ENCODE measurements around the gene EXOC6B. TPM values are rescaled to one million over a fixed set of nuclear protein-coding genes. Genes with fewer than 3 reads are reported as not detected.

Gene EXOC6B
- total RNA-seq, 1 donor from 2014 or later: 24.5 TPM

GRCh38 chr2:72696559-72696958, 129.3 kb downstream of the EXOC6B start:
- H3K9ac ChIP-seq (ENCODE audit: low read depth in 1 of 3, low read length in 3 of 3): no peak overlapping the region
- peaks cover 7 to 8% (median 7%) of the 10 kb centered on the region in 3 donors for H3K4me1 ChIP-seq (ENCODE audit: control insufficient read depth in 3 of 3, insufficient read depth in 3 of 3, low read length in 3 of 3)
- H3K9me3 ChIP-seq (ENCODE audit: control insufficient read depth in 3 of 3, low read length in 3 of 3): no peaks in the 10 kb centered on the region
- H3K27ac ChIP-seq (ENCODE audit: low read depth, low read length): no peak overlapping the region
- H3K36me3 ChIP-seq (ENCODE audit: control insufficient read depth in 3 of 3, insufficient read depth in 3 of 3, low read length in 3 of 3): no peaks in the 10 kb centered on the region
- no peak overlapping the region for H3K4me3 ChIP-seq (ENCODE audit: low read length in 3 of 3)
- H3K27me3 ChIP-seq (ENCODE audit: control insufficient read depth in 3 of 3, insufficient read depth in 3 of 3, low read length in 3 of 3): no peaks in the 10 kb centered on the region

GRCh38 chr2:72695676-72696075, 130.2 kb downstream of the EXOC6B start:
- Histone ChIP-seq H3K27ac (ENCODE audit: low read depth, low read length) (no peak overlapping the region), H3K9me3 (ENCODE audit: control insufficient read depth in 3 of 3, low read length in 3 of 3) (no peaks in the 10 kb centered on the region), H3K9ac (ENCODE audit: low read depth in 1 of 3, low read length in 3 of 3) (no peak overlapping the region), H3K4me3 (ENCODE audit: low read length in 3 of 3) (no peak overlapping the region), H3K36me3 (ENCODE audit: control insufficient read depth in 3 of 3, insufficient read depth in 3 of 3, low read length in 3 of 3) (no peaks in the 10 kb centered on the region), H3K27me3 (ENCODE audit: control insufficient read depth in 3 of 3, insufficient read depth in 3 of 3, low read length in 3 of 3) (no peaks in the 10 kb centered on the region), H3K4me1 (ENCODE audit: control insufficient read depth in 3 of 3, insufficient read depth in 3 of 3, low read length in 3 of 3) (peaks cover 7 to 8% (median 7%) of the 10 kb centered on the region in 3 donors)

GRCh38 chr2:72694715-72695496, 130.9 kb downstream of the EXOC6B start:
- no peaks in the 10 kb centered on the region for H3K27me3 ChIP-seq (ENCODE audit: control insufficient read depth in 3 of 3, insufficient read depth in 3 of 3, low read length in 3 of 3)
- H3K4me3 ChIP-seq (ENCODE audit: low read length in 3 of 3): no peak overlapping the region
- H3K9ac ChIP-seq (ENCODE audit: low read depth in 1 of 3, low read length in 3 of 3): no peak overlapping the region
- H3K36me3 ChIP-seq (ENCODE audit: control insufficient read depth in 3 of 3, insufficient read depth in 3 of 3, low read length in 3 of 3): no peaks in the 10 kb centered on the region
- no peak overlapping the region for H3K27ac ChIP-seq (ENCODE audit: low read depth, low read length)
- no peaks in the 10 kb centered on the region for H3K9me3 ChIP-seq (ENCODE audit: control insufficient read depth in 3 of 3, low read length in 3 of 3)
- H3K4me1 ChIP-seq (ENCODE audit: control insufficient read depth in 3 of 3, insufficient read depth in 3 of 3, low read length in 3 of 3): peaks cover 7 to 8% (median 7%) of the 10 kb centered on the region in 3 donors

GRCh38 chr2:72689579-72690195, 136.1 kb downstream of the EXOC6B start:
- no peaks in the 10 kb centered on the region for H3K27me3 ChIP-seq (ENCODE audit: control insufficient read depth in 3 of 3, insufficient read depth in 3 of 3, low read length in 3 of 3)
- no peaks in the 10 kb centered on the region for H3K9me3 ChIP-seq (ENCODE audit: control insufficient read depth in 3 of 3, low read length in 3 of 3)
- no peak overlapping the region for H3K27ac ChIP-seq (ENCODE audit: low read depth, low read length)
- no peak overlapping the region for H3K9ac ChIP-seq (ENCODE audit: low read depth in 1 of 3, low read length in 3 of 3)
- no peaks in the 10 kb centered on the region for H3K36me3 ChIP-seq (ENCODE audit: control insufficient read depth in 3 of 3, insufficient read depth in 3 of 3, low read length in 3 of 3)
- no peak overlapping the region for H3K4me3 ChIP-seq (ENCODE audit: low read length in 3 of 3)
- peaks cover 2 to 6% (median 2%) of the 10 kb centered on the region in 3 donors for H3K4me1 ChIP-seq (ENCODE audit: control insufficient read depth in 3 of 3, insufficient read depth in 3 of 3, low read length in 3 of 3)

- H3K27ac ChIP-seq (ENCODE audit: low read depth, low read length): no peak overlapping the region
- H3K27me3 ChIP-seq (ENCODE audit: control insufficient read depth in 3 of 3, insufficient read depth in 3 of 3, low read length in 3 of 3): no peaks in the 10 kb centered on the region
- H3K9ac ChIP-seq (ENCODE audit: low read depth in 1 of 3, low read length in 3 of 3): no peak overlapping the region
- H3K4me1 ChIP-seq (ENCODE audit: control insufficient read depth in 3 of 3, insufficient read depth in 3 of 3, low read length in 3 of 3): peaks cover 0 to 4% (median under 1%) of the 10 kb centered on the region in 3 donors
- no peaks in the 10 kb centered on the region for H3K9me3 ChIP-seq (ENCODE audit: control insufficient read depth in 3 of 3, low read length in 3 of 3)
- H3K36me3 ChIP-seq (ENCODE audit: control insufficient read depth in 3 of 3, insufficient read depth in 3 of 3, low read length in 3 of 3): no peaks in the 10 kb centered on the region
- no peak overlapping the region for H3K4me3 ChIP-seq (ENCODE audit: low read length in 3 of 3)
Observed at GRCh38 chr2:72685638-72686213, 140.1 kb downstream of the EXOC6B start.

GRCh38 chr2:72682061-72682460, 143.8 kb downstream of the EXOC6B start:
- Histone ChIP-seq H3K9me3 (ENCODE audit: control insufficient read depth in 3 of 3, low read length in 3 of 3) (no peaks in the 10 kb centered on the region), H3K36me3 (ENCODE audit: control insufficient read depth in 3 of 3, insufficient read depth in 3 of 3, low read length in 3 of 3) (no peaks in the 10 kb centered on the region), H3K9ac (ENCODE audit: low read depth in 1 of 3, low read length in 3 of 3) (no peak overlapping the region), H3K4me3 (ENCODE audit: low read length in 3 of 3) (no peak overlapping the region), H3K27ac (ENCODE audit: low read depth, low read length) (no peak overlapping the region), H3K4me1 (ENCODE audit: control insufficient read depth in 3 of 3, insufficient read depth in 3 of 3, low read length in 3 of 3) (peaks cover 0 to 10% (median 3%) of the 10 kb centered on the region in 3 donors), H3K27me3 (ENCODE audit: control insufficient read depth in 3 of 3, insufficient read depth in 3 of 3, low read length in 3 of 3) (no peaks in the 10 kb centered on the region)

GRCh38 chr2:72681016-72681995, 144.5 kb downstream of the EXOC6B start:
- Histone ChIP-seq H3K9ac (ENCODE audit: low read depth in 1 of 3, low read length in 3 of 3) (no peak overlapping the region), H3K27ac (ENCODE audit: low read depth, low read length) (no peak overlapping the region), H3K4me1 (ENCODE audit: control insufficient read depth in 3 of 3, insufficient read depth in 3 of 3, low read length in 3 of 3) (peaks cover 0 to 10% (median 3%) of the 10 kb centered on the region in 3 donors), H3K27me3 (ENCODE audit: control insufficient read depth in 3 of 3, insufficient read depth in 3 of 3, low read length in 3 of 3) (no peaks in the 10 kb centered on the region), H3K36me3 (ENCODE audit: control insufficient read depth in 3 of 3, insufficient read depth in 3 of 3, low read length in 3 of 3) (no peaks in the 10 kb centered on the region), H3K9me3 (ENCODE audit: control insufficient read depth in 3 of 3, low read length in 3 of 3) (no peaks in the 10 kb centered on the region), H3K4me3 (ENCODE audit: low read length in 3 of 3) (no peak overlapping the region)

GRCh38 chr2:72678024-72678423, 147.8 kb downstream of the EXOC6B start:
- Histone ChIP-seq H3K27me3 (ENCODE audit: control insufficient read depth in 3 of 3, insufficient read depth in 3 of 3, low read length in 3 of 3) (no peaks in the 10 kb centered on the region), H3K27ac (ENCODE audit: low read depth, low read length) (no peak overlapping the region), H3K9ac (ENCODE audit: low read depth in 1 of 3, low read length in 3 of 3) (no peak overlapping the region), H3K36me3 (ENCODE audit: control insufficient read depth in 3 of 3, insufficient read depth in 3 of 3, low read length in 3 of 3) (no peaks in the 10 kb centered on the region), H3K4me1 (ENCODE audit: control insufficient read depth in 3 of 3, insufficient read depth in 3 of 3, low read length in 3 of 3) (peaks cover 0 to 10% (median 3%) of the 10 kb centered on the region in 3 donors), H3K4me3 (ENCODE audit: low read length in 3 of 3) (no peak overlapping the region), H3K9me3 (ENCODE audit: control insufficient read depth in 3 of 3, low read length in 3 of 3) (no peaks in the 10 kb centered on the region)

- Histone ChIP-seq H3K9me3 (ENCODE audit: control insufficient read depth in 3 of 3, low read length in 3 of 3) (no peaks in the 10 kb centered on the region), H3K4me1 (ENCODE audit: control insufficient read depth in 3 of 3, insufficient read depth in 3 of 3, low read length in 3 of 3) (peaks cover 0 to 10% (median 3%) of the 10 kb centered on the region in 3 donors), H3K27ac (ENCODE audit: low read depth, low read length) (no peak overlapping the region), H3K9ac (ENCODE audit: low read depth in 1 of 3, low read length in 3 of 3) (no peak overlapping the region), H3K4me3 (ENCODE audit: low read length in 3 of 3) (no peak overlapping the region), H3K36me3 (ENCODE audit: control insufficient read depth in 3 of 3, insufficient read depth in 3 of 3, low read length in 3 of 3) (no peaks in the 10 kb centered on the region), H3K27me3 (ENCODE audit: control insufficient read depth in 3 of 3, insufficient read depth in 3 of 3, low read length in 3 of 3) (no peaks in the 10 kb centered on the region)
Observed at GRCh38 chr2:72676341-72677025, 149.3 kb downstream of the EXOC6B start.

Data from skeletal muscle tissue (tissue), 4 donors.